ENCODE results near the gene OGT.

OGT gene

DNA sequence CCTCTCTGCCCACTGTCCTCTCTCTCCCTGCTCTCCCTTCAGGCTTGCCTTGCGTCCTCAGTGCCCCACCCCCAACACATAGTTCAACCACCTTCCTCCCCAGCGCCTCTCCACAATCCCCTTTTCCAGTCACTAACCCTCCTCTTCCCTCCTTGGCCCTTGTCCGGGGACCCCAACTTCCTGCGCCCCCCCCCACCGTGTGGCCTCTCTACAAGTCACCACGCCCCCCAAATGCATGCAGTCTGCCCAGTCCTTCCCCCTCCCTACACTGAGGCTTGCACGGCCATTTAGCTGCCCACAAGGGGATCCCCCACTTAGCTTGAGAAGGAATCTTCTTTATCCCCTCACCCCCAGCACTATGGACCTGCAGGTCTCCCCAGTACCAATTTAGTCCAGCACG is 84.8 kb downstream of the OGT start:
- no peak for DNase-seq (ENCODE audit: extremely low read depth, insufficient read length)
- Histone ChIP-seq H3K27me3 (replicated peaks; ENCODE audit: control insufficient read depth, insufficient read depth, low read length) (no peaks in the 10 kb centered on the region), H3K36me3 (ENCODE audit: control insufficient read depth, insufficient read depth, low read length) (peaks cover 2% of the 10 kb centered on the region; the same call in 1 of the 2 replicates), H3K4me3 (replicated peaks; ENCODE audit: low read depth, low read length) (peak overlapping the region; percentile 29)
- TF ChIP-seq, protein P1, sequence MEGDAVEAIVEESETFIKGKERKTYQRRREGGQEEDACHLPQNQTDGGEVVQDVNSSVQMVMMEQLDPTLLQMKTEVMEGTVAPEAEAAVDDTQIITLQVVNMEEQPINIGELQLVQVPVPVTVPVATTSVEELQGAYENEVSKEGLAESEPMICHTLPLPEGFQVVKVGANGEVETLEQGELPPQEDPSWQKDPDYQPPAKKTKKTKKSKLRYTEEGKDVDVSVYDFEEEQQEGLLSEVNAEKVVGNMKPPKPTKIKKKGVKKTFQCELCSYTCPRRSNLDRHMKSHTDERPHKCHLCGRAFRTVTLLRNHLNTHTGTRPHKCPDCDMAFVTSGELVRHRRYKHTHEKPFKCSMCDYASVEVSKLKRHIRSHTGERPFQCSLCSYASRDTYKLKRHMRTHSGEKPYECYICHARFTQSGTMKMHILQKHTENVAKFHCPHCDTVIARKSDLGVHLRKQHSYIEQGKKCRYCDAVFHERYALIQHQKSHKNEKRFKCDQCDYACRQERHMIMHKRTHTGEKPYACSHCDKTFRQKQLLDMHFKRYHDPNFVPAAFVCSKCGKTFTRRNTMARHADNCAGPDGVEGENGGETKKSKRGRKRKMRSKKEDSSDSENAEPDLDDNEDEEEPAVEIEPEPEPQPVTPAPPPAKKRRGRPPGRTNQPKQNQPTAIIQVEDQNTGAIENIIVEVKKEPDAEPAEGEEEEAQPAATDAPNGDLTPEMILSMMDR (IDR thresholded peaks at IDR 0.05; ENCODE audit: insufficient read depth, low read length, poor library complexity, severe bottlenecking): no peak

DNA sequence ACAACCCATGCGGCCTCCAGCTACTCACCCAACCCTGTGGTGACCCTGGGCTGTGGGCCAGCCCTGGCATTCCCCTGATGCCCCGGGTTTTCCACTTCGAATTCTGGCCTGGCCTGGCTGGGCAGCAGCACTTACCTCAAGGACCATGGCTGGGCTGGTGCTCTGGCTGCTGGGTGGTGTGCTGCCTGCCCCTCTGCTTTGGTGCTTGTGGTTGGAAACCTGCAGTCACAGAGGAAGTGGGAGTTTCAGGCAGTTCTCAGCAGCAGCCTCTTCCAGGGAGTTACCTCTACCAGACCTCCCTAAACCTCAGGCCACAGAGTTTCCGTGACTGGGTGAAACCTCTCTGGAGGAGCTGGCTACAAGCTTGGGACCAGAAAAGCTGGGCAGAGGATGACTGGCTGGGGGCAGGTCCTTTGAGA is 85.4 kb downstream of the OGT start, which contains the start of gene CXCR3:
Gene CXCR3 (minus strand): TSS at position 209 of the 419 bp plus-strand sequence. CDS start 62 bp downstream, at position 147.
- TF ChIP-seq, protein P1 (IDR thresholded peaks at IDR 0.05; ENCODE audit: insufficient read depth, low read length, poor library complexity, severe bottlenecking): no peak
- DNase-seq (ENCODE audit: extremely low read depth, insufficient read length): peak; percentile 79
- Histone ChIP-seq H3K4me3 (replicated peaks; ENCODE audit: low read depth, low read length) (peak within 1 kb of the TSS; percentile 29), H3K36me3 (ENCODE audit: control insufficient read depth, insufficient read depth, low read length) (peaks cover 2% of the 10 kb centered on the region; the same call in 1 of the 2 replicates), H3K27me3 (replicated peaks; ENCODE audit: control insufficient read depth, insufficient read depth, low read length) (no peaks in the 10 kb centered on the region)

- TF ChIP-seq, protein P1 (IDR thresholded peaks at IDR 0.05; ENCODE audit: insufficient read depth, low read length, poor library complexity, severe bottlenecking): no peak
- H3K4me3 ChIP-seq (replicated peaks; ENCODE audit: low read depth, low read length): peak overlapping the region; percentile 4; the same call in 1 of the 2 replicates
- H3K27me3 ChIP-seq (replicated peaks; ENCODE audit: control insufficient read depth, insufficient read depth, low read length): no peaks in the 10 kb centered on the region
- H3K36me3 ChIP-seq (ENCODE audit: control insufficient read depth, insufficient read depth, low read length): peaks cover 2% of the 10 kb centered on the region; the same call in 1 of the 2 replicates
- no peak for DNase-seq (ENCODE audit: extremely low read depth, insufficient read length)
Observed at GRCh38 chrX:71618787-71619186, 85.9 kb downstream of the OGT start.

DNA sequence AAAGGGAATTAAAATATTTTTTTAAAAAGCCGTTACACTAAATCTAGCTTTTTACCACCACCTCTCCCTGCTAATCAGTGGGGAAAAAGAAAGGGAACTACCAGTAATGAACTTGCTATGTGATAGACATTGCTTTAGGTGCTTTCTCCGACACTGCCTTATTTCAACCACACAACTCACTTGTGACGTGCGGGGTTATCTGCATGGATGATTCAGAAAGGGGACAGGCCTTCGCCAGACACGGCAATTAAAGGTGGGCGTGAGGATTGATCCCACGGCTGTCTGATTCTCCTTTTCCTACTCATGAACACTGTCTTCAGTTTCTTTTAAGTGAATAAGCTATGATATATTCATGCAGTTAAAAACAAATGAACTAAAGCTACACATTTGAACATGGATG is 86.3 kb downstream of the OGT start:
- H3K36me3 ChIP-seq (ENCODE audit: control insufficient read depth, insufficient read depth, low read length): peaks cover 2% of the 10 kb centered on the region; the same call in 1 of the 2 replicates
- DNase-seq (ENCODE audit: extremely low read depth, insufficient read length): no peak
- H3K4me3 ChIP-seq (replicated peaks; ENCODE audit: low read depth, low read length): no peak overlapping the region
- no peaks in the 10 kb centered on the region for H3K27me3 ChIP-seq (replicated peaks; ENCODE audit: control insufficient read depth, insufficient read depth, low read length)
- TF ChIP-seq, protein P1 (IDR thresholded peaks at IDR 0.05; ENCODE audit: insufficient read depth, low read length, poor library complexity, severe bottlenecking): no peak

DNA sequence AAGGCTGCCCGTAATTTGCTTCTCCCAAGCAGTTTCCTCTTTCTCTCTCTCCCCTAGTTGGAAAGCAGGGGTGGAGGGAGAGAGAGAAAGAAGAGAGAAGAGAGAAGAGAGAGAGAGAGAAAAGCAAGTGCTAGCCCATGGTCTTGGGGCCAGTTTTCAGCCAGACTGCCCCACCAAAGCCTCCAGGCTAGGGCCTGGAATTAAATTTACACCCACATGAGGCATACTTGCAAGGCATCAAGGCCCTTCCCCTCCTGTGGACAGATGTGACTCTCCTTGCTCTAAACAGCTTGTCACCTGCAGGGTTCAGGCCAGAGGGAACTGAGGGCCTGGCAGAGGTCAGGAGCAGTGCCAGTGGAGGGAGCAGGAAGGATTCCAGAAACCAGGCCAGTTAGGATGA is 87.1 kb downstream of the OGT start:
- Histone ChIP-seq H3K4me3 (replicated peaks; ENCODE audit: low read depth, low read length) (no peak overlapping the region), H3K36me3 (ENCODE audit: control insufficient read depth, insufficient read depth, low read length) (peaks cover 2% of the 10 kb centered on the region; the same call in 1 of the 2 replicates), H3K27me3 (replicated peaks; ENCODE audit: control insufficient read depth, insufficient read depth, low read length) (no peaks in the 10 kb centered on the region)
- TF ChIP-seq, protein P1 (IDR thresholded peaks at IDR 0.05; ENCODE audit: insufficient read depth, low read length, poor library complexity, severe bottlenecking): no peak
- no peak for DNase-seq (ENCODE audit: extremely low read depth, insufficient read length)

DNA sequence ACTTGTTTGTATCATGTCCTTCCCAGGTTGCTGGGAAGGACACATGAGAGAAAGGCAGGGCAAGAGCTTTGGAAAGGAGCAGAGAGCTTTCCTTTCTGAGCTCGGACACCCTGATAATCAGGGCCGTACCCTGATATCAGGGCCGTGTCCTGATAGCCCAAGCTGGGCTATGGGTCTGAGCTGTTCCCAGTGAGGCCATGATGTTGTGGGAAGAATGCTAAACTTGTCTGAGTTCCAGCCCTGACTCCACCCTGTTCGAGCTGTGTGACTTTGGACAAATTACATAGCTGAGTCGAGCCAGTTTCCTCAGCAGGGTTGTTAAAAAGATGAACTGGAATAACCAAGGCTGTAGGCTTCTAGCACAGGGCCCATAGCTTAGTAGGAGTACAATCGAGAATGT is 88.7 kb downstream of the OGT start:
- H3K27me3 ChIP-seq (replicated peaks; ENCODE audit: control insufficient read depth, insufficient read depth, low read length): no peaks in the 10 kb centered on the region
- TF ChIP-seq, protein P1 (IDR thresholded peaks at IDR 0.05; ENCODE audit: insufficient read depth, low read length, poor library complexity, severe bottlenecking): no peak

More for the DNA sequence above, 88.7 kb downstream of the OGT start:
- DNase-seq (ENCODE audit: extremely low read depth, insufficient read length): no peak
- Histone ChIP-seq H3K36me3 (ENCODE audit: control insufficient read depth, insufficient read depth, low read length) (no peaks in the 10 kb centered on the region; the same call in 1 of the 2 replicates), H3K4me3 (replicated peaks; ENCODE audit: low read depth, low read length) (no peak overlapping the region)

Measured in GM06990 (cell line).